HepG2 (cell line): Measurements from ENCODE around the gene GLIPR1L2. TPM values are rescaled to one million over a fixed set of nuclear protein-coding genes. Genes with fewer than 3 reads are reported as not detected.
A peak's percentile ranks its signal among the peaks of the same experiment; 100 is the strongest.

Source experiments
- ATAC-seq: fragments of 200-7000 bp; cut with Tn5 transposase; 3 replicates; pipeline ENCODE4 v1.9.1; 2020; ENCODE audit warnings: mild to moderate bottlenecking, moderate library complexity
- BruUV-seq: library from RNA; stranded (reverse); fragments of 400-500 nt; replicated peaks from 2 replicates; lab custom pipeline; 2021; lab: Mats Ljungman, UMichigan
- CTCF ChIA-PET: fragments of 300-600 bp; formaldehyde crosslinking; extraction: SDS; loops from one replicate; lab custom pipeline; 2021; ENCODE audit warnings: low total read pairs, inconsistent platforms, low intra/inter-chr PET ratio; lab: Yijun Ruan, JAX
- POLR2A ChIA-PET: fragments of 350-600 bp; sonication (Branson Sonifier 250); formaldehyde crosslinking; loops from one replicate; lab custom pipeline; 2020; ENCODE audit warnings: antibody characterized with exemption, inconsistent platforms; lab: Yijun Ruan, JAX
- DNase-seq: peaks from one replicate; pipeline ENCODE4 v3.0.0-alpha.2; 2015; ENCODE audit warnings: low spot score
- FAIRE-seq: peaks from 3 replicates; lab custom pipeline; 2011; peaks lifted over from hg19 to GRCh38; lab: Jason Lieb, UNC
- H2AFZ ChIP-seq: one replicate; pipeline ENCODE4 v1.6.1; 2011; ENCODE audit warnings: low read length, inconsistent platforms
- H3K27ac ChIP-seq: fragments of 300-600 bp; 3 replicates; pipeline ENCODE4 v1.8.0; 2011; ENCODE audit warnings: mixed run types, mild to moderate bottlenecking, mixed read lengths, low read length, inconsistent platforms; ENCODE audit not compliant: insufficient read depth; ENCODE audit errors: extremely low read length
- H3K27me3 ChIP-seq, 2 experiments: fragments of 200-600 bp in 1 of 2; 2 replicates in 1 of 2; 3 replicates in 1 of 2; pipeline versions ENCODE4 v1.6.0 to v1.8.0; 2011; ENCODE audit warnings: low read length in 2 of 2, mild to moderate bottlenecking in 2 of 2, moderate library complexity in 2 of 2, inconsistent platforms in 1 of 2; ENCODE audit not compliant: insufficient read depth in 2 of 2, control insufficient read depth in 1 of 2
- H3K36me3 ChIP-seq, 2 experiments: fragments of 200-600 bp in 1 of 2; replicated peaks in 1 of 2; 2 replicates in 1 of 2; 3 replicates in 1 of 2; pipeline versions ENCODE4 v1.5.1 to v1.8.0; 2011; ENCODE audit warnings: low read length in 2 of 2, inconsistent platforms in 1 of 2; ENCODE audit not compliant: insufficient read depth in 2 of 2, control insufficient read depth in 1 of 2
- H3K4me1 ChIP-seq: 2 replicates; pipeline ENCODE4 v1.5.1; 2012; ENCODE audit warnings: low read length, inconsistent platforms; ENCODE audit not compliant: insufficient read depth
- H3K4me2 ChIP-seq: 2 replicates; pipeline ENCODE4 v1.6.0; 2011; ENCODE audit warnings: low read depth, low read length, inconsistent platforms
- H3K4me3 ChIP-seq, 3 experiments: fragments of 200-600 bp in 1 of 3; sonication (generic), shearing (Covaris generic) in 1 of 3; replicated peaks in 1 of 3; 2 replicates each; pipeline ENCODE4 v1.5.1; 2011 to 2016; ENCODE audit warnings: low read length in 3 of 3, inconsistent platforms in 2 of 3, low read depth in 2 of 3, mild to moderate bottlenecking in 2 of 3, control low read depth in 1 of 3, mixed read lengths in 1 of 3; ENCODE audit not compliant: insufficient read depth in 1 of 3
- H3K79me2 ChIP-seq: one replicate; pipeline ENCODE4 v1.6.1; 2011; ENCODE audit warnings: low read length, inconsistent platforms; ENCODE audit not compliant: insufficient read depth
- H3K9ac ChIP-seq: 2 replicates; pipeline ENCODE4 v1.6.0; 2011; ENCODE audit warnings: mild to moderate bottlenecking, low read depth, low read length, inconsistent platforms; ENCODE audit not compliant: insufficient read depth
- H3K9me3 ChIP-seq: 2 replicates; pipeline ENCODE4 v1.5.1; 2012; ENCODE audit warnings: mild to moderate bottlenecking, low read length
- H4K20me1 ChIP-seq: 2 replicates; pipeline ENCODE4 v1.6.0; 2011; ENCODE audit warnings: inconsistent platforms, mild to moderate bottlenecking, low read length, moderate library complexity; ENCODE audit not compliant: insufficient read depth
- DNMT1 ChIP-seq: sonication (generic); formaldehyde crosslinking; IDR thresholded peaks from 2 replicates; pipeline ENCODE4 v1.5.1; 2020; ENCODE audit warnings: mild to moderate bottlenecking, missing genetic modification reagents
- EZH2 ChIP-seq: conservative IDR thresholded peaks from 2 replicates; pipeline ENCODE4 v1.6.1; 2012; ENCODE audit warnings: mild to moderate bottlenecking, low read depth, low read length, moderate library complexity
- HNF4G ChIP-seq, 2 experiments: sonication (generic) in 1 of 2; formaldehyde crosslinking in 1 of 2; IDR thresholded peaks; 2 replicates each; pipeline versions ENCODE4 v1.4.0 to v1.6.1; 2011 to 2020; ENCODE audit warnings: borderline replicate concordance in 2 of 2, low read depth in 2 of 2, mild to moderate bottlenecking in 2 of 2, low read length in 1 of 2, missing genetic modification reagents in 1 of 2, moderate library complexity in 1 of 2
- MBD4 ChIP-seq: IDR thresholded peaks from 2 replicates; pipeline ENCODE4 v1.6.1; 2012; ENCODE audit warnings: low read length, inconsistent platforms, borderline replicate concordance
- MYNN ChIP-seq: sonication (generic); formaldehyde crosslinking; IDR thresholded peaks from 2 replicates; pipeline ENCODE4 v1.4.0; 2020; ENCODE audit warnings: mild to moderate bottlenecking, low read depth, missing genetic modification reagents
- NFATC3 ChIP-seq: sonication (generic); formaldehyde crosslinking; IDR thresholded peaks from 2 replicates; pipeline ENCODE4 v1.5.1; 2020; ENCODE audit warnings: mild to moderate bottlenecking, missing genetic modification reagents
- PHF21A ChIP-seq: sonication (generic); formaldehyde crosslinking; IDR thresholded peaks from 2 replicates; pipeline ENCODE4 v1.5.0; 2020; ENCODE audit warnings: mild to moderate bottlenecking, missing genetic modification reagents
- SRF ChIP-seq: IDR thresholded peaks from 2 replicates; pipeline ENCODE4 v1.6.1; 2011; ENCODE audit warnings: mild to moderate bottlenecking, low read depth, low read length, moderate library complexity
- TFDP1 ChIP-seq: IDR thresholded peaks from 2 replicates; pipeline ENCODE4 v1.6.1; 2016; ENCODE audit warnings: missing compliant biosample characterization, missing genetic modification reagents, borderline replicate concordance
- ZNF225 ChIP-seq: sonication (generic); formaldehyde crosslinking; IDR thresholded peaks from 2 replicates; pipeline ENCODE4 v1.4.0; 2020; ENCODE audit warnings: mild to moderate bottlenecking, missing genetic modification reagents
- ZNF446 ChIP-seq: sonication (generic); formaldehyde crosslinking; IDR thresholded peaks from 2 replicates; pipeline ENCODE4 v1.5.0; 2020; ENCODE audit warnings: mild to moderate bottlenecking, missing genetic modification reagents
- ZNF503 ChIP-seq: sonication (generic); formaldehyde crosslinking; IDR thresholded peaks from 2 replicates; pipeline ENCODE4 v1.4.0; 2020; ENCODE audit warnings: missing genetic modification reagents
- ZNF549 ChIP-seq: sonication (generic); formaldehyde crosslinking; IDR thresholded peaks from 2 replicates; pipeline ENCODE4 v1.5.0; 2020; ENCODE audit warnings: missing genetic modification reagents
- ZNF598 ChIP-seq: sonication (generic); formaldehyde crosslinking; IDR thresholded peaks from 2 replicates; pipeline ENCODE4 v1.5.1; 2020; ENCODE audit warnings: mild to moderate bottlenecking, missing genetic modification reagents, borderline replicate concordance
- ZNF816 ChIP-seq: sonication (generic); formaldehyde crosslinking; IDR thresholded peaks from 2 replicates; pipeline ENCODE4 v1.8.0; 2022; ENCODE audit warnings: missing genetic modification reagents, mild to moderate bottlenecking, borderline replicate concordance
- ZNF878 ChIP-seq: sonication (generic); formaldehyde crosslinking; IDR thresholded peaks from 2 replicates; pipeline ENCODE4 v1.8.1; 2023; ENCODE audit warnings: mild to moderate bottlenecking, missing genetic modification reagents, moderate library complexity
- WGBS: methylation state at CpG from one replicate; pipeline ENCODE4 v1.1.6; 2017; ENCODE audit warnings: low lambda C conversion rate; 5-methylcytosine and 5-hydroxymethylcytosine counted together
- in situ Hi-C: cut with HindIII; loops from 2 replicates; pipeline ENCODE4 v1.10.0; 2017; ENCODE audit warnings: low pct_unique_long_range_greater_than_20kb; ENCODE audit not compliant: extremely low pct_ligation_motif_present
- intact Hi-C: fragments of 100-400 bp; cut with micrococcal nuclease; formaldehyde crosslinking; loops from one replicate; pipeline ENCODE4 v1.10.0; 2022; ENCODE audit not compliant: unreplicated experiment
- polyA plus RNA-seq, 8 experiments: library from polyadenylated mRNA; depleted of rRNA in 3 of 8; stranded (reverse) in 7 of 8; unstranded in 1 of 8; fragments of >200 nt; fragmentation: Illumina TruSeq in 4 of 8; extraction: Trizol in 4 of 8; gene quantifications; 2 replicates each; pipeline versions ENCODE4 v1.2.1 to v1.2.3, GENCODE V29; 2011 to 2016; ENCODE audit warnings: low read depth in 4 of 8, missing spikeins in 1 of 8, mixed read lengths in 1 of 8; ENCODE audit not compliant: insufficient read depth in 1 of 8
- total RNA-seq, 5 experiments: library from RNA; depleted of rRNA; stranded (reverse); fragments of >200 nt; fragmentation: Illumina TruSeq; extraction: Trizol; gene quantifications; 2 replicates each; pipeline ENCODE4 v1.2.3, GENCODE V29; 2016; ENCODE audit warnings: low read depth in 1 of 5
- TF ChIP-seq, protein P1 (sequence below): IDR thresholded peaks from 2 replicates; pipeline ENCODE4 v1.6.1; 2016; ENCODE audit warnings: low read depth
- TF ChIP-seq, protein P2 (sequence below): sonication (generic); formaldehyde crosslinking; IDR thresholded peaks from 2 replicates; pipeline ENCODE4 v1.8.1; 2022; ENCODE audit warnings: mild to moderate bottlenecking, missing genetic modification reagents

The GLIPR1L2 gene
- total and polyA plus RNA-seq, 2 of the 13 experiments (the other 11 are each of a cell fraction or from before 2014, with no cell fraction given): not detected

DNA sequence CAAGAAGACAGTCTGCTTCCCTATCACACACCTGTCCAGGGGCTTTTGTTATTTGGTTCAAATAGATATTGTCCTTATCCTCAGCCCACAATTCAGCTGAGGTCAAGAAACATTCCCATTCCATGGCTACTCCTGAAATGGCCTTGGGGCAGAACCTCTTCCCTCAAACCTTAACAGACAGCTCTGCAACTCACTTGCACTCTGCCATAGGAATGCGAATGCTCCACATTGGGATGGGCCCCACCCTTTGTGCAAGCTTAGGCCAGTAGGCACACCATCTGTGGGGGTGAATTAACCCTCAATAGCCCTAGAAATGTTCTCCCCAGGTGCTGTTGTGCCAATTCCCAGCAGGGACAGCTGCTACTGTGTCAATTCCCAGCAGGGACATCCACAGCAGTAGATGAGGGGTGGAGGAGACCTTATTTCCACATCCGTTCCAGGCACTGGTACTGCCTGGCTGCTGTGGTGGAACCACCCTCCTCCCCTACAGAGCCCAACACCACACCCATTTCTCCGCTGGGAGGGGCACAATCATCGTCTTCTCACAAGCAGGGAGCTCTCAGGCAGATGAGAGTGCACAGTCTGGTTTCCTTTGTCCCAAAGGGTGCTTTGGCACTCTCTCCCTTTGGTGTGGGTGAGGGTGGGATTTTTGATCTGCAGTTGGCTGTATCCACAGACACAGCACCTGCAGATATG lies 47.3 kb downstream of the GLIPR1L2 start:
- CTCF ChIA-PET: interaction anchor here (1.7 kb wide), 1 partner anchor 68 kb away, joined by 4 read pairs; no protein-coding TSS in a partner anchor
- WGBS: 18% methylated on average over 3 of the region's 4 CpGs
- no peak overlapping the region for H3K27ac ChIP-seq
- no peak overlapping the region for H3K9ac ChIP-seq
- ATAC-seq (peak; percentile 36; the same call in 2 of the 3 replicates), DNase-seq (no peak), FAIRE-seq (no peak)
- in situ Hi-C loops (no loop called here), intact Hi-C loops (no loop called here)
- POLR2A ChIA-PET: no interaction called here
- H3K4me1 ChIP-seq: peaks cover 19% of the 10 kb centered on the region
- no TSS peak for BruUV-seq
- no peaks in the 10 kb centered on the region for H3K79me2 ChIP-seq
- H3K27me3 ChIP-seq: no peaks in the 10 kb centered on the region
- no peaks in the 10 kb centered on the region for H4K20me1 ChIP-seq
- TF ChIP-seq, protein P1, sequence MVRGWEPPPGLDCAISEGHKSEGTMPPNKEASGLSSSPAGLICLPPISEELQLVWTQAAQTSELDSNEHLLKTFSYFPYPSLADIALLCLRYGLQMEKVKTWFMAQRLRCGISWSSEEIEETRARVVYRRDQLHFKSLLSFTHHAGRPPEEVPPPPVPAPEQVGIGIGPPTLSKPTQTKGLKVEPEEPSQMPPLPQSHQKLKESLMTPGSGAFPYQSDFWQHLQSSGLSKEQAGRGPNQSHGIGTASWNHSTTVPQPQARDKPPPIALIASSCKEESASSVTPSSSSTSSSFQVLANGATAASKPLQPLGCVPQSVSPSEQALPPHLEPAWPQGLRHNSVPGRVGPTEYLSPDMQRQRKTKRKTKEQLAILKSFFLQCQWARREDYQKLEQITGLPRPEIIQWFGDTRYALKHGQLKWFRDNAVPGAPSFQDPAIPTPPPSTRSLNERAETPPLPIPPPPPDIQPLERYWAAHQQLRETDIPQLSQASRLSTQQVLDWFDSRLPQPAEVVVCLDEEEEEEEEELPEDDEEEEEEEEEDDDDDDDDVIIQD: no peak
- no peak for TF ChIP-seq MYNN
- TF ChIP-seq NFATC3: no peak
- TF ChIP-seq PHF21A (CRISPR knock-in tag): no peak
- no peak for TF ChIP-seq ZNF598 (CRISPR knock-in tag)
- no peak for TF ChIP-seq ZNF446 (CRISPR knock-in tag)
- no peak for TF ChIP-seq ZNF549 (CRISPR knock-in tag)
- no peak for TF ChIP-seq ZNF503
- TF ChIP-seq DNMT1 (CRISPR knock-in tag): no peak
- TF ChIP-seq MBD4: no peak
- no peak for TF ChIP-seq SRF
- no peak for TF ChIP-seq ZNF816 (CRISPR knock-in tag)
- no peak for TF ChIP-seq ZNF225 (CRISPR knock-in tag)
- TF ChIP-seq TFDP1 (CRISPR knock-in tag): no peak
- no peak for TF ChIP-seq HNF4G (IDR thresholded peaks at IDR 0.05; ENCODE audit: borderline replicate concordance, low read depth, low read length)
- no peak for TF ChIP-seq HNF4G (CRISPR knock-in tag; IDR thresholded peaks at IDR 0.05; ENCODE audit: borderline replicate concordance, low read depth)
- no peak for TF ChIP-seq ZNF878 (CRISPR knock-in tag)
- TF ChIP-seq EZH2: no peak
- TF ChIP-seq, protein P2, sequence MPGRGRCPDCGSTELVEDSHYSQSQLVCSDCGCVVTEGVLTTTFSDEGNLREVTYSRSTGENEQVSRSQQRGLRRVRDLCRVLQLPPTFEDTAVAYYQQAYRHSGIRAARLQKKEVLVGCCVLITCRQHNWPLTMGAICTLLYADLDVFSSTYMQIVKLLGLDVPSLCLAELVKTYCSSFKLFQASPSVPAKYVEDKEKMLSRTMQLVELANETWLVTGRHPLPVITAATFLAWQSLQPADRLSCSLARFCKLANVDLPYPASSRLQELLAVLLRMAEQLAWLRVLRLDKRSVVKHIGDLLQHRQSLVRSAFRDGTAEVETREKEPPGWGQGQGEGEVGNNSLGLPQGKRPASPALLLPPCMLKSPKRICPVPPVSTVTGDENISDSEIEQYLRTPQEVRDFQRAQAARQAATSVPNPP (CRISPR knock-in tag): no peak
- no peak overlapping the region for H3K4me2 ChIP-seq
- H3K36me3 ChIP-seq: no peaks in the 10 kb centered on the region
- H3K4me3 ChIP-seq: no peak overlapping the region
- H3K9me3 ChIP-seq: no peaks in the 10 kb centered on the region; the same call in 1 of the 2 replicates
- H2AFZ ChIP-seq: no peak overlapping the region
